DMS114 treated with DMSO at 0.1 percent for 48 hours (cell line): ENCODE data around the gene COL24A1.
"Not testable (repeated sequence)": the region's sequence is repeated elsewhere in the genome, so short reads cannot be mapped to it uniquely, and the experiment has no call there.

ENCODE experiments used
- DNase-seq: peaks from one replicate; lab custom pipeline; 2025; ENCODE audit not compliant: unreplicated experiment; lab: John Stamatoyannopoulos, UW

The COL24A1 gene

DNA sequence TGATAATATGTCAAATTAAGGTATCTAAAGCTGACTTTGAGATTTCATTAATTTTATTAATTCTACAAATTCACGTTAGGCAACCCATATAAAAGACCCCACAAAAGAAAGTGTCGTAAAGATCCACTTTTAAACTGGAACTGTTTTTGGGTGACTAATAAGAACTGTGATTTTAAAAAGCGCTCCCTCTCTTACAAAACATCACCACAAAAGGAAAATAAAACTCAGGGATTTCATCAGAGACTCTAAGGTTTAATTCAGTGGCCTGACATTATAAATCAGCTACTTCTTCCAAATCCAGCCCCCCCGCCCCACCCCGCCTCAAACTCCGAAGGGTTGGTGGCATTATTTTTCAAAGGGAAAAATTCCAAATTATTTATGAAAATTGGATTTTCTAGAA lies 2.7 kb downstream of the COL24A1 start:
- DNase-seq, result no peak

DNA sequence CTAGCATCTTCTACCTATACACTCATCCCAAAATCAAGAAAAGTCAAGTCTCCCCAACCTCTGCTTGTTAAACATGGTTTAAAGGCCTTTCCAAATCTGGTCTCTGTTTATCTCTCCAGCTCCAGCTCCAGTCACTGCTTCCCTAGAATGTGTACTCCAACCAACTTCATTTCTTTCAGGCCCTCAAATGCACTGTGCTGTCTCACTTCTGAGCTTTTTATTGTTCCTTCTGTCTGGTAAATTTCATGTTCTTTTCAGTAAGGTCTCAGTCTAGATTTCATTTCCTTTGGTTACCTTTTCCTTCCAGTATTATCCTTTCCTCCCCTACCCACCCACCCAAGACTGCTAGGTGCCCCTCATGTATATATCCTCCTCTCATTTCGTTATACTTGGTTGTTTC lies 3.7 kb downstream of the COL24A1 start:
- DNase-seq, result no peak

DNA sequence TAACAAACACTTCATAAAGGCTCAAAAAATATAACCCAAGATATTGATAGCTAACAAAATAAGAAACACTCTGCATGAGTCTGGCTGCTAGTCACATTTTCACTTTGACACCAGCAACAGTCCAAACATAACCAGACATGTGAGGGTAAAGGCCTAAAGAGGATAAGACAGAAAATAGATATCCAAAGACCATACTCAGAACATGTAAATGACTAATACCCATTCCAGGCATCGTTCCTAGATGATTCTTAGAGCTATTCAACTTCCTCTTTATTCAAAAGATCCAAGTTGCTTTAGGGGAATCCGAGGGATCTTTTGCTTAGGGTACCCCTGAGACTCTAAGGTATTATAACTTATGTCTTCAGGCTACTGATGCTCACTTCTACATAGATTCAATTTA lies 5.1 kb downstream of the COL24A1 start:
- no peak for DNase-seq

DNA sequence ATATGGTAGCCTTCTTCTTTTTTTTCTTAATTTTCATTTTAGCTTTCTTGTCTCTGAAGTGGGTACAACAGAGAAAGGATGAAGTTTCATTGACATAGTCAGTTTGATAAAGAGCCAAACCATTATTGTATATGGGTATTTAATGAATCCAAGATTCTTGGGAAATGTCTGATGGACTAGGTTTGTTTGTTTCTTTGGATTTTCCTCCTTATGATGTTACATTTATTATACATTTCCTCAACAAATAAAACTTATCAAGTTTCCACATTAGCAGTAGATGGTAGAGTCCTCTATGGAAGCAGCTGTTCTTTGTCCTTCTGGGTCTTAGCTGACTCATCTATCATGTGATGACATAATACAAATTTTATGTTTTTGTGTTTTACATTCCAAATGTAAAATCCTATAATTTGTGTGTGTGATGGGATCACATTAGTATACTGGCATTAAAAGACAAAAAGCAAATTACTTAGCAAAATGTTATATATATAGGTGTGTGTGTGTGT lies 6.0 kb downstream of the COL24A1 start:
- DNase-seq, result no peak

DNA sequence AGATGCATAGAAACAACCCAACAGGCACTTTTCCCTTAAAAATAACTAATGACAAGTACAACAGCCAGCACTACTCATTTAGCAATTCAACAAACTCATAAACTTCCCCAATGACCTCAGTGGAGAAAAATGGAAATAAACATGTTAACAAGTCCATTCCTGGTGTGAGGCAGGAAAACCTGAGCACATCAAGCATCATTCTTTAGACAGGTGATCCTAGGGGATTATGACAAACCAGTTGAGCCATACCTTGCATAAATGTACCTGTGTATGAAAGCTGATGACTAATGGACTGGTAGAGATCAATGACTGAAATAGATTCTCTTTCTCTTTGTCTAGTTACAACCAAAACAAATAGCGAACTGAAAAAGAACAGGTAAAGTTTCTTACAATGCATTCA lies 7.0 kb downstream of the COL24A1 start:
- DNase-seq, result no peak

DNA sequence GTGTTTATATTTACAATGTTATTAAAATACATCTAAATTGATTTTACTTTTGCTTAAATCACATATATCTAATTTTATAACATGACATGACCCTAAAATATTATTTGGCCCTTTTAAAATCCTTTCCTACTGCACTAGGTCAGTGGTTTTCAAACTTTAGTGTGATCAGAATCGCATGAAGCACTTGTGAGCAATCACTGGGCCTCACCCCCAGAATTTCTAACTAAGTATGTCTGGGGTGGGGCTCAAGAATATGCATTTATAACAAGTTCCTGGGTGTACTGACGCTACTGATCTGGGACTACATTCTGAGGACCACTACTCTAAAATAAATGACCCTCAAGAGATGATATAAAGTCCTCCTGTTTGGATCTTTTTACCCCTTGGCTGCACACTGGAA lies 8.8 kb downstream of the COL24A1 start:
- no peak for DNase-seq

DNA sequence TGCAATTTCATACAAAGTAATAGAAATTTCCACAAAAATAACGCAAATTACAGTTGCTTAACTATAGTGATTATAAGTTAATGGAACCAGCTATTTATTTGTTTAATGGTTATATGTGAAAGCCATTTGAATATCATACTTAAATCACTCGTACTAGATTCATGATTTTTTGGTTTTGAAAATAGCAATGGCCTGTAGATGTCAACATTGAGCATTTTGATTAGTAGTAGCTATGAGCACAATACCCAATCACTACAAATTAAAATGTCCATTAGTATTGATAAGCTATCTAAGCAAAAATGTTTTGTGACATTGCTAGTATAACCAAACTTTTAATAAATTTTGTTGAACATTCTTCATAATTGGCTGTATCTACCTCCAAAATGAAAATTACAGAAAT lies 10.0 kb downstream of the COL24A1 start:
- DNase-seq, result no peak

DNA sequence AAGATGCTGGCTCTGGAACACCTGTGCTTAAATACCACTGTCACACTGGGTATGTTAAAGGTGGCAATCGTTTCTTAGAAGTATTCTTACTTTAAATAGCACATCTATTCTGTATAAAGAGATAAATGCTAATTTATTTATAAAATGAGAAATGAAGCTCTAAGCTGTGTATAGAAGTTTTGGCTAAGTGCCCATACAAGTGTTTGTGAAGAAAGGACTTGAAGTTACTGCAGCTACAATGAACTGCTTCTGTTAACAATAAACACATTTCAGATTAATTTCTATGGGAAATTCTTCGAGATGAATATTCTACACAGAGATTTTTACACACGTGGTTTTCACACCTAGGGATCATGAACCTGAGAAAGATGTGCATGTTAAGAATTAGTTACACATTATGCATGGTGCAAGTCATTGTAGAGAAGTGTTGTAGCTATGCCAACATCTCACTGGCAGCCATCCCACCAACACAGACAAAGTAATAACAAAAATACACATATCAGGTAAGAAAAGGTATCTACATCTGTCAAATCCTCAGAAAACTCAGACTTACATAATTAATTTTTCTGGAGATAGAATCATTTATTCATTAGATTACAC lies 16.2 kb downstream of the COL24A1 start:
- DNase-seq, result no peak

DNA sequence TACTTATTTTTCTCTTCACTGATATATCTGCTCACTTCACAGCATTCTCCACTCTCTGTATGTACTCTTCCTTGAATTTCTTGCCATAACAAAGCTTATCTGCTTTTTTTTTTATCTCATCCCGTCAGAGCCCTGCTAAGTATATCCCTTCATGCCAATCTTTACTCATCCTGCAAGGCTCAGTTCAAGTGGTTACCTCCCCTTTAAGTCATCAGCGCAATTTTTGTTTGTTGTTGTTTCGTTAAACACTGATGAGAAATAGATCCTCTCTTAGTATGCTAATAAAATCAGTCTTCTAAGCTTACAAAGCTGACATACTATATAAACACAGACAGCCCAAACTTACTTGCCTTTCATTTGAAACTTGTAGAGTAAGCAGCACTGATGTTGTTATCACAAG lies 17.8 kb downstream of the COL24A1 start:
- DNase-seq, result no peak

DNA sequence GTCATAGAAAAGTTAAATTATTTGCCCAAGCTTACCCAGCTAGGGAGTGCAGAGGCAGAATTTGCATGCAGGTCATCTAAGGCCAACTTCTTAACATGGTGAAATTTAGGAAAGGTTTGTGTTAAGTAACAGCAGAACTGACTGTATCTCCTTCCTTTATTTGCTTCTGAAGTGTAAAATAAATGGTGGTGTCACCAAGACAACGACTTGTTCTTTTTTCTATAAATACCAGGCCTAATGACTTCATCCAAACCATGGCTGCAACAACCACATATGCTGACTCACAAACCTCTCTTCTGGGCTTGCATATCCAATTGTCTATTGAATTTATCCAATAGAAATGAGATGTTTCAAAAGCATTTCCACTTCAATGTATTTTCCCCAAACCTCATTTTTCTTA lies 19.1 kb downstream of the COL24A1 start:
- DNase-seq, result no peak

DNA sequence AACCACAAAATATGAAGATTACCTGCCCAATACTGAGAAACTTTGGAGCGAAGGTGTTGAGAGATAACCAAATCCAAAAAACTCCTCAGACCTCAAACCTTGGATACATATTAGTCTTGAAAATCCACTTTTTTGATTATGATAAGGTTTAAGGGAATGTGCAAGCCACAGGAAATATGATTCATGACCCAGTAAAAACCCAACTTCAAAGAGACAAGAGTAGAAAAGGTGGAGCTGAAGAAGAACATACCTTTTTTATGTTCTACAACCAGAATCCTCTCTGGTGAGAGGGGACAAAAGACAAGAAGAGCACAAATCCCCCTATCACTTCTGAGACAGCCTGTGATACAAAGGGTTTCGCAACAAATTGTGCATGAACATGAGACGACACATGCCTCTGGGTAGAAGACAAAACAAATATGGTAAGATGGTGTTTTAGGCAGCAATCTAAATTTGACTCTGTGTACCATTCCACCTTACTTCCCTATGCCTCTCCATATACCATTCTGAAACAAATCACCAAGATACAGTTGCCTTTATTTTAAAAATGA lies 37.3 kb downstream of the COL24A1 start:
- no peak for DNase-seq

DNA sequence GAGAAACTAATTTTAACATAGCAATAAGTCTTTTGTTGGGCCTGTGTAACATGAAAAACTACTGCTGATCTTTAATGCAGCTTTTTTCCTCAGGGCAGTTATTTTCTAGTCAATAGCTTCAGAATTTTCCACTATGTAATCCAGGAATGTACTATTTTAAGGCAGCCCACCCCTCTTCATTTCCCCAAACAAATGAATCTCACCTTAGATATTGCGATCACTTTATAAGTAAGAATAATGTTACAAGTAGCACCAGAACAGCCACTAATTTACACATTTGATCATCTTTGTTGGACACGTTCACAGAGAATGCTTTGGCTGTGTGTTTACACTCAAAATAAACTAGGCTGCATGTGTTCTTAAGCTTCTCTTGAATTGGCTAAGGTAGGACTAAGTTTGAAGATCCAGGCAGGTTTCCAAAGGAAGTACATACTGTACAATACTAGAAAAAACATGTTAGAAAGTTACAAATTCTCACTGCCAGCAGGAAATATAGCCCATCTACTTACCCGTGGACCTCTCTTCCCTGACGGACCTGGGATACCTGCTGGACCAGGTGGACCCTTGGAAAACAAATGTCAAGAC lies 41.7 kb downstream of the COL24A1 start:
- DNase-seq, result no peak

DNA sequence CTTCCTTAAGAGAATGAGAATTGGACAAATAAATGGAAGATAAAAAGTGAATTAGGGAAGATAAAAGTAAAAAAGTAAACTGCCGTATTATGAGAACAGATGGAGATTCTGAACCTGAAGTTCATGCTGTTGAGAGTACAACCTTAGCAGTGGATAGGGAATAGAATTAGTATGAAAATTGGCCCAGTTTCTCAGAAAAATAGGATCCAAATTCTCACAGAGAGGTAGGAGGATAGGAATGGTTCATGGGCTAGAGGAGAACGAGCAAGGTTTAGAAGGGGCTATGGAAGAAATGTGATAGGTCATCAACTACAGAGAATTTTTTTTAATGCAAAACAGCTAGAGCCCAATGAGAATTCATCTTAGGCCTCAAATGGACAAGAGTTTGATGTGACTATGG lies 42.3 kb downstream of the COL24A1 start:
- DNase-seq, result no peak

DNA sequence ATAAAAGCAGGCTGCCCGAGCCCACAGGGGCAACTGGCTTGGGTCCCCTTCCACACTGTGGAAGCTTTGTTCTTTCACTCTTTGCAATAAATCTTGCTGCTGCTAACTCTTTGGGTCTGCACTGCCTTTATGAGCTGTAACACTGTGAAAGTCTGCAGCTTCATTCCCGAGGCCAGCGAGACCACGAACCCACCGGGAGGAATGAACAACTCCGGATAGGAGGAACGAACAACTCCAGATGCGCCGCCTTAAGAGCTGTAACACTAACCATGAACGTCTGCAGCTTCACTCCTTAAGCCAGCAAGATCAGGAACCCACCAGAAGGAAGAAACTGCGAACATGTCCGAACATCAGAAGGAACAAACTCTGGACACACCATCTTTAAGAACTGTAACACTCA lies 45.0 kb downstream of the COL24A1 start:
- DNase-seq, result not testable (repeated sequence)

DNA sequence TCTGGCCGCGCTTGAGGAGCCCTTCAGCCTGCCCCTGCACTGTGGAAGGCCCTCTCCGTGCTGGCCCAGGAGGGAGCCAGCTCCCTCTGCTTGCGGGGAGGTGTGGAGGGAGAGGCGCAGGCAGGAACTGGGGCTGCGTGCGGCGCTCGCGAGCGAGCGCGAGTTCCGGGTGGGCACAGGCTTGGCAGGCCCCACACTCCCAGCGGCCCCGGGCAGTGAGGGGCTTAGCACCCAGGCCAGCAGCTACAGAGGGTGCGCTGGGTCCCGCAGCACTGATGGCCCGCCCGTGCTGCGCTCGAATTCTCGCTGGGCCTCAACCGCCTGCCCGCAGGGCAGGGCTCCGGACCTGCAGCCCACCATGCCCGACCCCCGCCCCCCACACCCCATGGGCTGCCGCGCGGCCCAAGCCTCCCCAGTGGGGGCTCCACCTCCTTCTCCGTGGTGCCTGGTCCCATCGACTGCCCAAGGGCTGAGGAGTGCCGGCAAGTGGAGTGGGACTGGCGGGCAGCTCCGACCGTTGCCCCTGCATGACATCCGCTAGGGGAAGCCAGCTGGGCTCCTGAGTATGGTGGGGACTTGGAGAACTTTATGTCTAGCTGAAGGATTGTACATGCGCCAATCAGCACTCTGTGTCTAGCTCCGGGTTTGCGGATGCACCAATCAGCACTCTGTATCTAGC lies 46.0 kb downstream of the COL24A1 start:
- no peak for DNase-seq

DNA sequence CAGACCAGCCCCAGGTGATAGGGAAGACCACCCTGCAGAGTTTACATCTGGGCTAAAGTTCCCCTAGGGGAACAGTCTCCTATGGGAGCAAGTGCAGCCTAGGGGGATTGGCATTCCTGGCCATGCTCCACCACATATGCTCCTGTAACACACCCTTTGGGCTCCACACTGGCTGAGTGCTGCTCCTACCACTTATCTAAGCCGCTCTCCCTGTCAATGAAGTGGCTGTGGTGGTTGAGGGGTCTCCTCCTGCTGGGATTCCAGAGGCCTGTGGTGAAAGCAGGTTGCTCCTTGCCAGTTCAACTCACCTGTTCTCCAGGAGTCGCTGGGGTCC lies 51.1 kb downstream of the COL24A1 start:
- DNase-seq, result no peak

DNA sequence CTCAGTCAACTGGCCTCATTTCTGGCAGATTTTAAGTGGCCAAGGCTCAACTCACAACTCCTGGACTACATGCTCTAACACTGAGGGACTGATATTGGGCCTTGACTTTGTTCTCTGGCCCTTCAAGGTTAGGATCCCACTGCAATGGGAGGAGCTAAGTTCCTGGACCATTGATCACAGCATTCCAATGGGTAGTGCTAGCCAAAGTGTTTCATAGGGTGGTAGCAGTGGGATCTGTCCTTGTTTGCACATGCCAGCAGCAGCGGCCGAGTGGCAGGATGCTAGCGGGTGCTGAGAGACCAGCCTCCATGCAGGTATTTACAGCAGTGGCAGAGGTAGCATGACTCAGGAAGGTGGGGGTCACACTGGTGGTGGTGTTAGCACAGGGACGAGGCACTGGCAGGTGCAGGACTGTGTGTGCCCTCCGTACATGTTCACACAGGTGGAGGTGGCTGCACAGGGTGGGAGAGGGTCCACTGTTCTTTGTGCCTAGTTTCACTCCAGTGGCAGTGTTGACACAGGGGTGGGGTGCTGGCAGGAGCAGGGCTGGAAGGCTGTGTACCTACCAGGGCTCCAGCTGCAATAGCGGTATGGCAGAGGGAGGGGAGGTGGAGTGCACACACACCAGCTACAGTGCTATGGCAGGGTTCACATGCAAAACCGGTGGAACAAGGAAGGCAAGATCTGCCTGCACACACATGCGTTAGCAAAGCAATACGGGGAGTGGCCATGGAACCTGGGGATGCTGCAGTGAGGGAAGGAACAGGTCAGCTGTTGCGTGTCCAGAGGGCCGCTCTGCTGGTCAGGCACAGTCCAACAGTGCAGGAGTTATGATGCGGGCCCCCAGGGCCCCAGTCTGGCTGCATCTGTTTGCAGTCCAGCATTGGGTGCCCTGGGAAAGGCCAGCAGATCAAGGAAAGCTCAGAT lies 51.7 kb downstream of the COL24A1 start:
- DNase-seq, result no peak

DNA sequence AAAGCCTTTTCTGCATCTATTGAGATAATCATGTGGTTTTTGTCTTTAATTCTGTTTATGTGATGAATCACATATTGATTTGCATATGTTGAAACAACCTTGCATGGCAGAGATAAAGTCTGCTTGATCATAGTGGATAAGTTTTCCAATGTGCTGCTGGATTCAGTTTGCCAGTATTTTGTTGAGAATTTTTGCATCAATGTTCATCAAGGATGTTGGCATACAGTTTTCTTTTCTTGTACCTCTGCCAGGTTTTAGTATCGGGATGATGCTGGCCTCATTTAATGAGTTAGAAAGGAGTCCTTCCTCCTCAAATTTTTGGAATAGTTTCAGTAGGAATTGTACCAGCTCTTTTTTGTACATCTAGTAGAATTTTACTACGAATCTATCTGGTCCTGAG lies 55.0 kb downstream of the COL24A1 start:
- DNase-seq, result no peak

DNA sequence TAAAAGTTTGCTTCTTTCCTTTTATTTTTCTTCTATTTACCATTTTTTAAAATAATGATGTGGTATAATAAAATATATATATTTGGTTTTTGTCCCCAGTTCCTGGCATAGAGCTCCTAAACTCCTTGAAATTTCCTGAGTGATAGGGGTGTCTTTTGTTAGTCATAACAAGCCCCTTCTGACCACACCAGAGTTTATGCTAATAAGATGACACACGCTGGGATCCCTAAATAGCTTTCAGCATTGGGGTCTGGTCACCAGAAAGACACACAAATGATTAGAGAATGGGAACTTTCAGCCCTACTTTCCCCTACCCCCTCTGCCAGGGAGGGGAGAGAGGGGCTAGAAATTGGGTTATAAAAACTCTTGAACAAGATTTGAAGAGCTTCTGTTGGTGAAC lies 56.2 kb downstream of the COL24A1 start:
- DNase-seq, result no peak

DNA sequence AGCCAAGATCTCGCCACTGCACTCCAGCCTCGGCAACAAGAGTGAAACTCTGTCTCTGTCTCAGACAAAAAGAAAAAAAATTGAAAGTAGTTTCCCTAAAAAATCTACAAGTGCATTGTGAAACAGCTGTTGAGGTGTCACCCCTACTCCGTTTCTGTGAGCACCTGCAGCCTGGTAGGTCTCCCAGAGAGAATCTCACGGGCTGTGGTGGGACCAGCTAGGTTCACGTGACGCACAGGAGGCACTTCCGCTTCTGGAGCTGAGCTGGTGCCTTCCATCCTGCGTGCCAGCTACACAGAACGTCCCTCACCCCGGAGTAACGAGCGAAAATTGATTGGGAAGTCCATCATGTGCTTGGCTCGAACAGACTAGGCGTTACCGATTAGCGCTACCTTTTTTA lies 66.8 kb downstream of the COL24A1 start:
- no peak for DNase-seq

DNA sequence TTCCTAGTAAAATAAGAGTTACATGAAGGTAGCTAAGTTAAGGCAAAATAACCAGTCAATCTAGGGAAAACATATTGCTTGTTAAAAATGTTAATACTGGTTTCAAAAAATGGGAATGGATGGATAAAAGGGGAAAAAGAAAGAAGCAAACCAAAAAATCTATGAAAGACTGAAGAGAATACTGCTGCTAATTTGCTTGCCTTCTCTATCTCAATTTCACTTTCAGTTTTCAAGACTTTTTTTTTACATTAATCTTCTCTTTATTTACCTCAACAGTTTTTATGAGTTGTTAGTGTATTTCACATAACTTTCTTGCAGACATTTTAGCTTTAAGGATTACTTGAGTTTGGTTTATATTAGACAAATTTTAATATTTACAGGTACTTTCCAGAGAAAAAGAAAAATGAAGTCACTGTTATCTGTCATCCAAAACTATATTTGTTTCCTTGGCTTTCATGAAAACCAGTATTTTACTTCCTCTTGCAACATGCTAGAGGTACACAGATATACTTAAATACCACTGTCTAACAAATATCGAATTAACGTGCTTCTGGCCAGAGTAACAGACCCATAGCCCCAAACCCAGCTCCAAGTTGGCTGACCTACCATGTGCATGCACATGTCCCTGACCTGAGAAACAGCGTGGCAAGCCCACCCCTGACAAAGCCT lies 70.7 kb downstream of the COL24A1 start:
- DNase-seq, result no peak
